Measurements from ENCODE around the gene DET1. TPM values are rescaled to one million over a fixed set of nuclear protein-coding genes. Genes with fewer than 3 reads are reported as not detected.

Gene DET1
- polyA plus RNA-seq, 1 donor from 2014 or later: 12.9 TPM

DNA sequence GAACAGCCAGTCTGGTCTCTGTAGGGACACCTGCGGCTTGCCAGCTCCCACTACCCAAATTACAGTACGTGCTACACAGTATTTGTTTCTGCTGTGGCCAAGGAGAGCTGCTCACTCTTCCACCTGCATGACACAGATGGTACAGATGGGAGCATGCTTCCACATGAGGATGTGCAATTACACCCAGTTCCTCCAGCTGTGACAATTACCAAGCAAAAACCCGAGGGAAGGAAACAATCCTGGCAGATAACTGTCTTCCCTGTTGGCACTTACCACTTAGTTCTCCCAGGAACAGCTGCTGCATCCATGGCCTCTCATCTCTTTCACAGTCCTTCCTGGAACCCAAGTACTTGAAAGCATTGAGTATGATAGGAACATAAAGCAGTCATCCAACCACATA lies 34.4 kb downstream of the DET1 start:
- H3K79me2 ChIP-seq (replicated peaks; ENCODE audit: insufficient read depth, low read length): no peaks in the 10 kb centered on the region

DNA sequence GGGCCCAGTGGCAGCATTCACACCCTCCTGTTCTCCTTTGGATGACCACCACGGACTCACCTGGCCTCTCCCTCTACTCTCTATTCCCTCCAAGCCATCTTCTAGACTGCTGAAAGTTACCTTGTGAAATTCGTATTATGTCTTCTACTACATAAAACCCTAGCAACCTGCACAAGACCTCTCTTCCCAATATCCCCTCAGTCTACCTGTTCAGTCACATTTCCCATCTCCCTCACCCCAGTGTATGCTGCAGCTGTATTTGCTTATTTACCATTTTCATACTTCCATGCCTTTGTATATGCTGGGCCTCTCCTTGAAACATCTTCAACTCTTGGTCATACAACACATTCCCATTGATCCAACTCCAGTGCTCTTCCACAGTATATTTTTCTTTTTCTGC lies 35.3 kb downstream of the DET1 start:
- no peak for TF ChIP-seq EZH2 (IDR thresholded peaks at IDR 0.05; ENCODE audit: borderline replicate concordance, insufficient read depth, low read length, poor library complexity, severe bottlenecking)
- TF ChIP-seq RAD21 (conservative IDR thresholded peaks at IDR 0.05): no peak
- TF ChIP-seq, protein P1, sequence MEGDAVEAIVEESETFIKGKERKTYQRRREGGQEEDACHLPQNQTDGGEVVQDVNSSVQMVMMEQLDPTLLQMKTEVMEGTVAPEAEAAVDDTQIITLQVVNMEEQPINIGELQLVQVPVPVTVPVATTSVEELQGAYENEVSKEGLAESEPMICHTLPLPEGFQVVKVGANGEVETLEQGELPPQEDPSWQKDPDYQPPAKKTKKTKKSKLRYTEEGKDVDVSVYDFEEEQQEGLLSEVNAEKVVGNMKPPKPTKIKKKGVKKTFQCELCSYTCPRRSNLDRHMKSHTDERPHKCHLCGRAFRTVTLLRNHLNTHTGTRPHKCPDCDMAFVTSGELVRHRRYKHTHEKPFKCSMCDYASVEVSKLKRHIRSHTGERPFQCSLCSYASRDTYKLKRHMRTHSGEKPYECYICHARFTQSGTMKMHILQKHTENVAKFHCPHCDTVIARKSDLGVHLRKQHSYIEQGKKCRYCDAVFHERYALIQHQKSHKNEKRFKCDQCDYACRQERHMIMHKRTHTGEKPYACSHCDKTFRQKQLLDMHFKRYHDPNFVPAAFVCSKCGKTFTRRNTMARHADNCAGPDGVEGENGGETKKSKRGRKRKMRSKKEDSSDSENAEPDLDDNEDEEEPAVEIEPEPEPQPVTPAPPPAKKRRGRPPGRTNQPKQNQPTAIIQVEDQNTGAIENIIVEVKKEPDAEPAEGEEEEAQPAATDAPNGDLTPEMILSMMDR (IDR thresholded peaks at IDR 0.05; ENCODE audit: poor library complexity, severe bottlenecking): no peak
- no peak for TF ChIP-seq POLR2AphosphoS5 (IDR thresholded peaks at IDR 0.05)
- no peak for TF ChIP-seq TAF1 (IDR thresholded peaks at IDR 0.05; ENCODE audit: low read depth)
- TF ChIP-seq REST (IDR thresholded peaks at IDR 0.05; ENCODE audit: borderline replicate concordance): no peak
- TF ChIP-seq MXI1 (conservative IDR thresholded peaks at IDR 0.05; ENCODE audit: poor library complexity, severe bottlenecking): no peak
- TF ChIP-seq SMC3 (conservative IDR thresholded peaks at IDR 0.05; ENCODE audit: poor library complexity): no peak
- no peak for TF ChIP-seq EP300 (conservative IDR thresholded peaks at IDR 0.05; ENCODE audit: poor library complexity, severe bottlenecking)
- Histone ChIP-seq H3K9me2 (ENCODE audit: insufficient read depth, low read length) (no peaks in the 10 kb centered on the region), H3K4me2 (ENCODE audit: low read length) (no peak overlapping the region), H3K27me3 (ENCODE audit: insufficient read depth, low read depth, low read length) (no peaks in the 10 kb centered on the region), H3F3A (ENCODE audit: insufficient read depth, low read length, poor library complexity, severe bottlenecking) (no peaks in the 10 kb centered on the region), H3K9me3 (ENCODE audit: low read length) (no peaks in the 10 kb centered on the region), H3K27ac (ENCODE audit: low read length) (no peak overlapping the region), H4K20me1 (ENCODE audit: insufficient read depth) (no peaks in the 10 kb centered on the region), H3K9ac (ENCODE audit: low read length) (no peak overlapping the region), H3K79me2 (replicated peaks; ENCODE audit: insufficient read depth, low read length) (no peaks in the 10 kb centered on the region), H2AFZ (ENCODE audit: low read depth, low read length) (no peak overlapping the region), H3K4me3 (ENCODE audit: low read length) (no peak overlapping the region), H3K36me3 (ENCODE audit: insufficient read depth, low read length) (no peaks in the 10 kb centered on the region)

More for the DNA sequence above, 34.4 kb downstream of the DET1 start:
- H3K9me2 ChIP-seq (ENCODE audit: insufficient read depth, low read length): no peaks in the 10 kb centered on the region
- H3K27ac ChIP-seq (ENCODE audit: low read length): no peak overlapping the region
- H4K20me1 ChIP-seq (ENCODE audit: insufficient read depth): no peaks in the 10 kb centered on the region
- H3K9ac ChIP-seq (ENCODE audit: low read length): no peak overlapping the region
- no peak overlapping the region for H2AFZ ChIP-seq (ENCODE audit: low read depth, low read length)
- no peak overlapping the region for H3K4me2 ChIP-seq (ENCODE audit: low read length)
- H3K9me3 ChIP-seq (ENCODE audit: low read length): no peaks in the 10 kb centered on the region
- no peak for TF ChIP-seq SMC3 (conservative IDR thresholded peaks at IDR 0.05; ENCODE audit: poor library complexity)
- peak; percentile 84 for TF ChIP-seq REST (IDR thresholded peaks at IDR 0.05; ENCODE audit: borderline replicate concordance)
- no peaks in the 10 kb centered on the region for H3K27me3 ChIP-seq (ENCODE audit: insufficient read depth, low read depth, low read length)
- no peak overlapping the region for H3K4me3 ChIP-seq (ENCODE audit: low read length)
- H3F3A ChIP-seq (ENCODE audit: insufficient read depth, low read length, poor library complexity, severe bottlenecking): no peaks in the 10 kb centered on the region
- H3K36me3 ChIP-seq (ENCODE audit: insufficient read depth, low read length): no peaks in the 10 kb centered on the region

Data from neural cell (in vitro differentiated cells).